Heart right ventricle (tissue), 16 donors: Measurements from ENCODE around the gene SMCO4. TPM values are rescaled to one million over a fixed set of nuclear protein-coding genes. Genes with fewer than 3 reads are reported as not detected.

Source experiments
- ATAC-seq, 8 donors: fragments of 200-7000 bp; cut with Tn5 transposase; one replicate each; pipeline ENCODE4 v1.9.1; 2020; ENCODE audit warnings: mild to moderate bottlenecking in 8 of 8, moderate library complexity in 8 of 8, moderate number of reproducible peaks in 1 of 8
- DNase-seq, 2 donors: peaks; one replicate each; pipeline ENCODE4 v3.0.0-alpha.2; 2020
- H3K27ac ChIP-seq, 10 donors: fragments of 200-600 bp; sonication (generic) in 2 of 10; one replicate each; pipeline versions ENCODE4 v1.5.0 to v1.8.0; 2020 to 2022; ENCODE audit warnings: mild to moderate bottlenecking in 3 of 10
- H3K27me3 ChIP-seq, 7 donors: fragments of 200-600 bp; one replicate each; pipeline ENCODE4 v1.8.0; 2021 to 2022; ENCODE audit warnings: mild to moderate bottlenecking in 2 of 7
- H3K36me3 ChIP-seq, 9 donors: fragments of 200-600 bp; sonication (generic) in 1 of 9; one replicate each; pipeline versions ENCODE4 v1.5.0 to v1.8.0; 2020 to 2022; ENCODE audit warnings: mild to moderate bottlenecking in 2 of 9
- H3K4me1 ChIP-seq, 9 donors: fragments of 200-600 bp; sonication (generic) in 1 of 9; one replicate each; pipeline versions ENCODE4 v1.5.0 to v1.8.0; 2020 to 2022; ENCODE audit warnings: mild to moderate bottlenecking in 4 of 9
- H3K4me3 ChIP-seq, 10 donors: fragments of 200-600 bp; sonication (generic) in 2 of 10; one replicate each; pipeline versions ENCODE4 v1.5.0 to v1.8.0; 2020 to 2022; ENCODE audit warnings: mild to moderate bottlenecking in 7 of 10, moderate library complexity in 2 of 10
- H3K9me3 ChIP-seq, 11 donors: fragments of 200-600 bp in 10 of 11; sonication (generic) in 2 of 11; one replicate each; pipeline versions ENCODE4 v1.5.0 to v1.8.0; 2013 to 2022; ENCODE audit warnings: mild to moderate bottlenecking in 2 of 11, control low read depth in 1 of 11, moderate library complexity in 1 of 11
- WGBS, 2 donors: extraction: QIAGEN DNeasy Blood & Tissue Kit; methylation state at CpG; one replicate each; pipeline ENCODE4 v1.1.7; 2013; ENCODE audit warnings: inconsistent platforms in 1 of 2; 5-methylcytosine and 5-hydroxymethylcytosine counted together
- intact Hi-C, 10 donors: fragments of 100-400 bp; cut with DNase I; formaldehyde crosslinking; loops; one replicate each; pipeline versions ENCODE4 v1.11.1 to v1.14.2; 2022
- polyA plus RNA-seq, 2 donors: library from polyadenylated mRNA; stranded (reverse); fragments of 200-250 nt; gene quantifications; one replicate each; pipeline ENCODE4 v1.2.3, GENCODE V29; 2013
- total RNA-seq, 10 donors: library from RNA; stranded (reverse); fragmentation: NEBNext Ultra II Directional in 3 of 10; extraction: Animal tissue kit (Norgen Biotek cat#: 25700) in 3 of 10; gene quantifications; one replicate each; pipeline versions ENCODE4 v1.2.1 to v1.2.4, GENCODE V29; 2021 to 2023
- TF ChIP-seq, protein P1 (sequence below), 9 donors: fragments of 200-600 bp; sonication (generic) in 2 of 9; IDR thresholded peaks; one replicate each; pipeline versions ENCODE4 v1.5.0 to v1.8.0; 2021 to 2022; ENCODE audit warnings: antibody characterized with exemption in 9 of 9, mild to moderate bottlenecking in 5 of 9, moderate library complexity in 1 of 9
- donor health status: Arrhythmogenic right ventricular cardiomyopathy.
- donor health status: ischemic (EF 13 %, LVEDD 7.1; RV severe dilation, severe dysfunction).
- donor health status: healthy with polysubstance abuse.
- donor health status: DM: no; HTN: yes; CAD: no.
- donor health status: DM: no; HTN: no; CAD: no.
- donor health status: ischemic (EF 25% LVEDD 6.9; RV normal size, moderate dysfunction).
- donor health status: ischemic (EF 25% LVEDD 5.7; RV mildly dilated, moderate dysfunction).
- donor health status: healthy.
- donor health status: DM: yes; HTN: yes; CAD: no.
- donor health status: Ischemic cardiomyopathy.
- donor health status: ischemic (EF 35%, LVEDD 5.7; RV mildly dilated, moderate dysfunction).
- donor health status: nonischemic (EF 11% LVEDD 7.7; RV severe dilation, severe dysfunction).
- donor health status: DM: yes; HTN: yes; CAD: no.
- donor health status: PGD.
- donor health status: ischemic (EF 29% LVEDD 5.4; RV normal size, mild dysfunction).
- donor health status: nonischemic (EF 23%, LVEDD 6.1; RV moderate dilation, normal function).

The SMCO4 gene
- total and polyA plus RNA-seq, 12 donors = 23.1 to 85.5 (median 44.8) TPM

DNA sequence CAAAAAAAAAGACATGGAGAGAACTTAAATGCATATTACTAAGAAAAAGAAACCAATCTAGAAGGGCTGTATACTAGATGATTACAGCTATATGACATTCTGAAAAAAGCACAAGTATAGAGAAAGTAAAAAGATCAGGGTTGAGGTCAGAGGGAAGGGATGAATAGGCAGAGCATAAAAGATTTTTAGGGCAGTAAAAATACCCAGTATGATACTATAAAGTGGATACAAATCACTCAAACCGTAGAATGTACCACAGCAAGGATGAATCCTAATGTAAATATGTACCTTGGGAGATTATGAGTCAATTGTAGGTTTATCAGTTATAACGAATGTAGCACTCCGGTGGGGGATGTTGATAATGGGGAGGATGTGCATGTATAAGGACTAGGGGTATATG, 29.4 kb upstream of the SMCO4 start:
- Histone ChIP-seq H3K27me3 (no peaks in the 10 kb centered on the region), H3K4me3 (no peak overlapping the region), H3K27ac (no peak overlapping the region), H3K9me3 (peaks cover 0 to 3% (median 0%) of the 10 kb centered on the region in 11 donors), H3K4me1 (peaks cover 0 to 15% (median 4%) of the 10 kb centered on the region in 9 donors), H3K36me3 (no peaks in the 10 kb centered on the region)
- WGBS, 2 donors = 65 to 68% methylated on average over 3 of the region's 3 CpGs
- intact Hi-C loops = no loop called here
- TF ChIP-seq, protein P1, sequence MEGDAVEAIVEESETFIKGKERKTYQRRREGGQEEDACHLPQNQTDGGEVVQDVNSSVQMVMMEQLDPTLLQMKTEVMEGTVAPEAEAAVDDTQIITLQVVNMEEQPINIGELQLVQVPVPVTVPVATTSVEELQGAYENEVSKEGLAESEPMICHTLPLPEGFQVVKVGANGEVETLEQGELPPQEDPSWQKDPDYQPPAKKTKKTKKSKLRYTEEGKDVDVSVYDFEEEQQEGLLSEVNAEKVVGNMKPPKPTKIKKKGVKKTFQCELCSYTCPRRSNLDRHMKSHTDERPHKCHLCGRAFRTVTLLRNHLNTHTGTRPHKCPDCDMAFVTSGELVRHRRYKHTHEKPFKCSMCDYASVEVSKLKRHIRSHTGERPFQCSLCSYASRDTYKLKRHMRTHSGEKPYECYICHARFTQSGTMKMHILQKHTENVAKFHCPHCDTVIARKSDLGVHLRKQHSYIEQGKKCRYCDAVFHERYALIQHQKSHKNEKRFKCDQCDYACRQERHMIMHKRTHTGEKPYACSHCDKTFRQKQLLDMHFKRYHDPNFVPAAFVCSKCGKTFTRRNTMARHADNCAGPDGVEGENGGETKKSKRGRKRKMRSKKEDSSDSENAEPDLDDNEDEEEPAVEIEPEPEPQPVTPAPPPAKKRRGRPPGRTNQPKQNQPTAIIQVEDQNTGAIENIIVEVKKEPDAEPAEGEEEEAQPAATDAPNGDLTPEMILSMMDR (IDR thresholded peaks at IDR 0.05) = no peak
- no peak for ATAC-seq
- DNase-seq = no peak

DNA sequence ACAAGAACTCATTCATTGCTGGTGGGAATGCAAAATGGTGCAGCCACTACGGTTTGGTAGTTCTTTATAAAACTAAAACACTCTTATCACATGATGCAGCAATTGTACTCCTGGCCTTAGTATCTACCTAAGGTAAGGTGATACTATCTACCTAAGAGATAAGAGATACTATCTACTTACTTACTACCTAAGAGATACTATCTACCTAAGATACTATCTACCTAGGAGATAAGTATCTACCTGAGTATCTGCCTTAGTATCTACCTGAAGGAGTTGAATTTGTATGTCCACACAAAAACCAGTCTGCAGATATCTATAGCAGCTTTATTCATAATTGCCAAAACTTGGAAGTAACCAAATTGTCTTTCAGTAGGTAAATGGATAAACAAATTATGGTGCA, 29.0 kb upstream of the SMCO4 start:
- H3K27ac ChIP-seq = no peak overlapping the region
- TF ChIP-seq, protein P1 (IDR thresholded peaks at IDR 0.05) = no peak
- DNase-seq (no peak), ATAC-seq (no peak)
- H3K4me3 ChIP-seq = no peak overlapping the region
- intact Hi-C loops = no loop called here
- no peaks in the 10 kb centered on the region for H3K27me3 ChIP-seq
- WGBS, 2 donors = 79 to 85% methylated on average over 1 of the region's 1 CpG
- H3K36me3 ChIP-seq = no peaks in the 10 kb centered on the region
- H3K9me3 ChIP-seq = peaks cover 0 to 3% (median 0%) of the 10 kb centered on the region in 11 donors
- H3K4me1 ChIP-seq = peaks cover 0 to 18% (median 8%) of the 10 kb centered on the region in 9 donors

DNA sequence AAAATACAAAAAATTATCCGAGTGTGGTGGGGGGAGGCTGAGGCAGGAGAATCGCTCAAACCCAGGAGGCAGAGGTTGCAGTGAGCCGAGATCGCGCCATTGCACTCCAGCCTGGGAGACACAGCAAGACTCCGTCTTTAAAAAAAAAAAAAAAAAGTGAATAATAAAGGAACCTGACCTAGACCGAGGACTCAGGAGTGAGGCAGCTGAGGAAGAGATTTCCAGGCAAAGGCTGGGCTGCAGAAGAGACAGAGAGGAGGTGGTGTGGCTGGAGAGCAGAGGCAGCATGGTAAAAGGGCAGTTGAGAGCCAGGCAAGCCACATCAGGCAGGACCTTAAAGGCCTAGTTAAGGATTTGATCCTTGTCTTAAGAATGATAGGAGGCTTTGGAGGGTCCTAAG, 28.4 kb upstream of the SMCO4 start:
- no peak for ATAC-seq
- WGBS, 2 donors = 84 to 87% methylated on average over 7 of the region's 7 CpGs
- Histone ChIP-seq H3K27ac (no peak overlapping the region), H3K27me3 (no peaks in the 10 kb centered on the region), H3K4me1 (peaks cover 0 to 20% (median 11%) of the 10 kb centered on the region in 9 donors), H3K9me3 (peaks cover 0 to under 1% (median 0%) of the 10 kb centered on the region in 11 donors), H3K36me3 (no peaks in the 10 kb centered on the region), H3K4me3 (no peak overlapping the region)
- DNase-seq = no peak
- intact Hi-C loops = no loop called here
- TF ChIP-seq, protein P1 (IDR thresholded peaks at IDR 0.05) = no peak

DNA sequence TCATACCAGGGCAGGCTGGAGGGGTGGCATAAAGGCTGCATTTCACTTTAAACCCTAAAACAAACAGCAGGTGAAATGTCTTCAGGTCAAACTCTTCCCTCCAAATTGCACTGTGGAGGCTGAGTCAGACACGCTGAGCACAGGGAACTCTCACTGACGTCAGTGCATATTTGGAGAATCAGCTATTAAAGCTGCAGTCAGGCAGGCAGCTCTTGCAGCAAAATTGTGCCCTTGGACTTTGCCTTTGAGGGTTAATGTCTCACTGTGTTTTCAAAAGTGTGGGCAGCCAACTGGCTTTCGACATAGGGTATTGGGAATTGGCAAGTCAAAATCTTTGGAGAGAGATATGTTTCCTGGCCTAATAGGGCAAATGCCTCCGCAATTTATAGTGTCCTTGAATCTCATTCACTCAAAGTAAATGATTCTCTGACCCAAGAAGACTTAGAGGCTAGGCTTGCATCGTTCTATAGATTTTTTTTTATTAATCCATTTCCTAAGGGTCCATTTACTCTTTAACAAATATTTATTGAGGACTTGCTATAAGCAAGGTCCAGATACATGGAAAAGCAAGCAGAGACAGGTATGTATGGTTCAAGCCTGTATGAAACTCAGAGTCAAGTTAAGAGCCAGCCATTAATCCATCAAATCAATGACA, 27.7 kb upstream of the SMCO4 start:
- Histone ChIP-seq H3K9me3 (no peaks in the 10 kb centered on the region), H3K36me3 (no peaks in the 10 kb centered on the region), H3K4me1 (peaks cover 0 to 20% (median 11%) of the 10 kb centered on the region in 9 donors), H3K4me3 (no peak overlapping the region), H3K27me3 (no peaks in the 10 kb centered on the region), H3K27ac (peak overlapping the region in 3 of 10 donors; percentile 18 to 34 (median 23))
- DNase-seq (peak in 1 of 2 donors; percentile 25), ATAC-seq (peak in 7 of 8 donors; percentile 47 to 90 (median 75))
- intact Hi-C loops = no loop called here
- 27 to 32% methylated on average over 5 of the region's 5 CpGs for WGBS, 2 donors
- TF ChIP-seq, protein P1 (IDR thresholded peaks at IDR 0.05) = no peak
